ENCODE measurements around the gene NWD2.

DNA sequence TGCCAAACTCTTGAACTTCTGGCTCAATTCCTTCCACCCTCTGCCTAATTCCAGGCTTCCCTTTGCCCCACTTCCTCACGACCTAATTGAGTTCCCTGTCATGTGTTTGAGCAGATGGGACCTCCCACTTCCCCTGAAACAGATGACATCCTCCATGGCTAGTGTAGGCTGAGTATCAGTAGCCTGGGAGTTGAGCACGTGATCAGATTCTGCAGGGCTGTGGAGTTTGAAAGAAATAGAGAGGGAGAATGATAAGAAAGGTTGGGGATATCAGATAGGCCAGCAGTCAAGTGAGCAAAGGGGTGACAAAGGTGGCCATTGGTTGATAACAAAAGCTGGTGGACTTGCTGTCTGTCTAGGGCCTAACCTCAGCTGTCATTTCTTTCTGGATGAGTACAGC, 18.8 kb upstream of the NWD2 start:
- TF ChIP-seq DPF2 (IDR thresholded peaks at IDR 0.05) = no peak
- no peak for TF ChIP-seq TAF1 (IDR thresholded peaks at IDR 0.05; ENCODE audit: borderline replicate concordance, low read depth, low read length)
- no peak for TF ChIP-seq POLR2A (IDR thresholded peaks at IDR 0.05; ENCODE audit: low read depth, low read length)
- TF ChIP-seq TCF12 (IDR thresholded peaks at IDR 0.05; ENCODE audit: low read depth, low read length) = no peak
- TF ChIP-seq ESRRA (IDR thresholded peaks at IDR 0.05; ENCODE audit: low read length) = no peak
- TF ChIP-seq, protein P1, sequence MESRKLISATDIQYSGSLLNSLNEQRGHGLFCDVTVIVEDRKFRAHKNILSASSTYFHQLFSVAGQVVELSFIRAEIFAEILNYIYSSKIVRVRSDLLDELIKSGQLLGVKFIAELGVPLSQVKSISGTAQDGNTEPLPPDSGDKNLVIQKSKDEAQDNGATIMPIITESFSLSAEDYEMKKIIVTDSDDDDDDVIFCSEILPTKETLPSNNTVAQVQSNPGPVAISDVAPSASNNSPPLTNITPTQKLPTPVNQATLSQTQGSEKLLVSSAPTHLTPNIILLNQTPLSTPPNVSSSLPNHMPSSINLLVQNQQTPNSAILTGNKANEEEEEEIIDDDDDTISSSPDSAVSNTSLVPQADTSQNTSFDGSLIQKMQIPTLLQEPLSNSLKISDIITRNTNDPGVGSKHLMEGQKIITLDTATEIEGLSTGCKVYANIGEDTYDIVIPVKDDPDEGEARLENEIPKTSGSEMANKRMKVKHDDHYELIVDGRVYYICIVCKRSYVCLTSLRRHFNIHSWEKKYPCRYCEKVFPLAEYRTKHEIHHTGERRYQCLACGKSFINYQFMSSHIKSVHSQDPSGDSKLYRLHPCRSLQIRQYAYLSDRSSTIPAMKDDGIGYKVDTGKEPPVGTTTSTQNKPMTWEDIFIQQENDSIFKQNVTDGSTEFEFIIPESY (IDR thresholded peaks at IDR 0.05) = no peak
- TF ChIP-seq, protein P2, sequence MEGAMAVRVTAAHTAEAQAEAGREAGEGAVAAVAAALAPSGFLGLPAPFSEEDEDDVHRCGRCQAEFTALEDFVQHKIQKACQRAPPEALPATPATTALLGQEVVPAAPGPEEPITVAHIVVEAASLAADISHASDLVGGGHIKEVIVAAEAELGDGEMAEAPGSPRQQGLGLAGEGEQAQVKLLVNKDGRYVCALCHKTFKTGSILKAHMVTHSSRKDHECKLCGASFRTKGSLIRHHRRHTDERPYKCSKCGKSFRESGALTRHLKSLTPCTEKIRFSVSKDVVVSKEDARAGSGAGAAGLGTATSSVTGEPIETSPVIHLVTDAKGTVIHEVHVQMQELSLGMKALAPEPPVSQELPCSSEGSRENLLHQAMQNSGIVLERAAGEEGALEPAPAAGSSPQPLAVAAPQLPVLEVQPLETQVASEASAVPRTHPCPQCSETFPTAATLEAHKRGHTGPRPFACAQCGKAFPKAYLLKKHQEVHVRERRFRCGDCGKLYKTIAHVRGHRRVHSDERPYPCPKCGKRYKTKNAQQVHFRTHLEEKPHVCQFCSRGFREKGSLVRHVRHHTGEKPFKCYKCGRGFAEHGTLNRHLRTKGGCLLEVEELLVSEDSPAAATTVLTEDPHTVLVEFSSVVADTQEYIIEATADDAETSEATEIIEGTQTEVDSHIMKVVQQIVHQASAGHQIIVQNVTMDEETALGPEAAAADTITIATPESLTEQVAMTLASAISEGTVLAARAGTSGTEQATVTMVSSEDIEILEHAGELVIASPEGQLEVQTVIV (IDR thresholded peaks at IDR 0.05; ENCODE audit: borderline replicate concordance, partially characterized antibody) = no peak
- TF ChIP-seq, protein P3, sequence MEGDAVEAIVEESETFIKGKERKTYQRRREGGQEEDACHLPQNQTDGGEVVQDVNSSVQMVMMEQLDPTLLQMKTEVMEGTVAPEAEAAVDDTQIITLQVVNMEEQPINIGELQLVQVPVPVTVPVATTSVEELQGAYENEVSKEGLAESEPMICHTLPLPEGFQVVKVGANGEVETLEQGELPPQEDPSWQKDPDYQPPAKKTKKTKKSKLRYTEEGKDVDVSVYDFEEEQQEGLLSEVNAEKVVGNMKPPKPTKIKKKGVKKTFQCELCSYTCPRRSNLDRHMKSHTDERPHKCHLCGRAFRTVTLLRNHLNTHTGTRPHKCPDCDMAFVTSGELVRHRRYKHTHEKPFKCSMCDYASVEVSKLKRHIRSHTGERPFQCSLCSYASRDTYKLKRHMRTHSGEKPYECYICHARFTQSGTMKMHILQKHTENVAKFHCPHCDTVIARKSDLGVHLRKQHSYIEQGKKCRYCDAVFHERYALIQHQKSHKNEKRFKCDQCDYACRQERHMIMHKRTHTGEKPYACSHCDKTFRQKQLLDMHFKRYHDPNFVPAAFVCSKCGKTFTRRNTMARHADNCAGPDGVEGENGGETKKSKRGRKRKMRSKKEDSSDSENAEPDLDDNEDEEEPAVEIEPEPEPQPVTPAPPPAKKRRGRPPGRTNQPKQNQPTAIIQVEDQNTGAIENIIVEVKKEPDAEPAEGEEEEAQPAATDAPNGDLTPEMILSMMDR (IDR thresholded peaks at IDR 0.05 in 2 of 3, conservative IDR thresholded peaks at IDR 0.05 in 1 of 3; ENCODE audit: control insufficient read depth in 2 of 3, extremely low read depth in 1 of 3, insufficient read depth in 1 of 3, low read depth in 3 of 3, low read length in 3 of 3) = no peak
- TF ChIP-seq, protein P4, sequence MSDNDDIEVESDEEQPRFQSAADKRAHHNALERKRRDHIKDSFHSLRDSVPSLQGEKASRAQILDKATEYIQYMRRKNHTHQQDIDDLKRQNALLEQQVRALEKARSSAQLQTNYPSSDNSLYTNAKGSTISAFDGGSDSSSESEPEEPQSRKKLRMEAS (IDR thresholded peaks at IDR 0.05; ENCODE audit: low read depth, low read length) = no peak
- no peak for TF ChIP-seq SMC3 (IDR thresholded peaks at IDR 0.05; ENCODE audit: borderline replicate concordance, low read length)
